H54 (cell line): Measurements from ENCODE around the gene ISLR.
"Not testable (repeated sequence)": the region's sequence is repeated elsewhere in the genome, so short reads cannot be mapped to it uniquely, and the experiment has no call there.

ENCODE experiments used
- DNase-seq: peaks from one replicate; pipeline ENCODE4 v3.0.0; 2011; ENCODE audit warnings: low spot score, mixed read lengths; ENCODE audit not compliant: insufficient read length
- FAIRE-seq: peaks from 3 replicates; lab custom pipeline; 2011; peaks lifted over from hg19 to GRCh38; lab: Jason Lieb, UNC
- POLR2A ChIP-seq: IDR thresholded peaks from 2 replicates; pipeline ENCODE4 v1.6.1; 2011; ENCODE audit warnings: low read depth, mild to moderate bottlenecking, low read length

The ISLR gene

GRCh38 chr15:74156678-74157411, 16.7 kb upstream of the ISLR start:
- no peak for TF ChIP-seq POLR2A
- no peak for FAIRE-seq
- no peak for DNase-seq

- no peak for FAIRE-seq
- no peak for TF ChIP-seq POLR2A
Observed at GRCh38 chr15:74157868-74158827, 15.4 kb upstream of the ISLR start.

GRCh38 chr15:74158855-74159650, 14.5 kb upstream of the ISLR start:
- no peak for DNase-seq
- no peak for FAIRE-seq
- no peak for TF ChIP-seq POLR2A

More at GRCh38 chr15:74157868-74158827, 15.4 kb upstream of the ISLR start:
- DNase-seq = no peak

GRCh38 chr15:74159773-74160172, 13.7 kb upstream of the ISLR start:
- FAIRE-seq (no peak), DNase-seq (no peak)
- no peak for TF ChIP-seq POLR2A

GRCh38 chr15:74160390-74160789, 13.1 kb upstream of the ISLR start:
- FAIRE-seq, DNase-seq: not testable (repeated sequence)

- FAIRE-seq, DNase-seq: not testable (repeated sequence)
Observed at GRCh38 chr15:74162195-74162536, 11.3 kb upstream of the ISLR start.

GRCh38 chr15:74165461-74165860, 8.0 kb upstream of the ISLR start:
- DNase-seq = no peak
- FAIRE-seq = no peak
- no peak for TF ChIP-seq POLR2A

- no peak for DNase-seq
- no peak for TF ChIP-seq POLR2A
- no peak for FAIRE-seq
Observed at GRCh38 chr15:74167891-74168331, 5.6 kb upstream of the ISLR start.

GRCh38 chr15:74168711-74169126, 4.8 kb upstream of the ISLR start:
- DNase-seq = no peak
- FAIRE-seq = no peak
- TF ChIP-seq POLR2A = no peak

GRCh38 chr15:74170071-74170844, 3.3 kb upstream of the ISLR start:
- TF ChIP-seq POLR2A = no peak
- FAIRE-seq = no peak

GRCh38 chr15:74170875-74171578, 2.5 kb upstream of the ISLR start:
- FAIRE-seq = no peak
- DNase-seq = no peak

More at GRCh38 chr15:74170071-74170844, 3.3 kb upstream of the ISLR start:
- DNase-seq = no peak

GRCh38 chr15:74171965-74172541, 1.5 kb upstream of the ISLR start:
- DNase-seq (no peak), FAIRE-seq (no peak)
- TF ChIP-seq POLR2A = no peak

More at GRCh38 chr15:74170875-74171578, 2.5 kb upstream of the ISLR start:
- TF ChIP-seq POLR2A = no peak
